Prostate gland (tissue), 2 donors: ENCODE results near the gene KIFC1. TPM values are rescaled to one million over a fixed set of nuclear protein-coding genes. Genes with fewer than 3 reads are reported as not detected.

Experiments used
- DNase-seq: peaks from one replicate; pipeline ENCODE4 v3.0.0-alpha.2; 2019; ENCODE audit warnings: low spot score
- H3K27ac ChIP-seq, 2 donors: fragments of 200-600 bp; sonication (generic); 2 replicates each; pipeline ENCODE4 v1.5.1; 2017 to 2019
- H3K27me3 ChIP-seq: fragments of 200-600 bp; sonication (generic); replicated peaks from 2 replicates; pipeline ENCODE4 v1.5.1; 2019; ENCODE audit not compliant: insufficient read depth
- H3K36me3 ChIP-seq, 2 donors: fragments of 200-600 bp; sonication (generic); 1 replicate in 1 of 2; 2 replicates in 1 of 2; pipeline versions ENCODE4 v1.5.1 to v1.8.1; 2017 to 2019
- H3K4me1 ChIP-seq: fragments of 200-600 bp; sonication (generic); replicated peaks from 2 replicates; pipeline ENCODE4 v1.5.1; 2019
- H3K4me3 ChIP-seq, 2 donors: fragments of 200-600 bp; sonication (generic); 2 replicates each; pipeline ENCODE4 v1.5.1; 2017 to 2019
- H3K9me3 ChIP-seq: fragments of 200-600 bp; sonication (generic); 2 replicates; pipeline ENCODE4 v1.5.1; 2017
- POLR2A ChIP-seq: fragments of 450-650 bp; IDR thresholded peaks from one replicate; pipeline ENCODE4 v1.6.1; 2016; ENCODE audit warnings: antibody characterized with exemption, mild to moderate bottlenecking
- POLR2AphosphoS5 ChIP-seq: sonication (generic); formaldehyde crosslinking; IDR thresholded peaks from one replicate; pipeline ENCODE4 v1.6.1; 2017; ENCODE audit warnings: antibody characterized with exemption
- WGBS: methylation state at CpG from one replicate; pipeline ENCODE4 v1.1.5; 2018; 5-methylcytosine and 5-hydroxymethylcytosine counted together
- intact Hi-C: fragments of 100-400 bp; cut with DNase I; formaldehyde crosslinking; loops from one replicate; pipeline ENCODE4 v1.14.2; 2022
- total RNA-seq, 2 donors: library from RNA; depleted of rRNA; stranded (reverse); fragments of >200 nt; gene quantifications; one replicate each; pipeline ENCODE4 v1.1.0, GENCODE V29; 2016
- TF ChIP-seq, protein P1 (sequence below), 4 experiments: fragments of 200-600 bp in 2 of 4; fragments of 450-650 bp in 2 of 4; sonication (generic) in 2 of 4; IDR thresholded peaks; 1 replicate in 3 of 4; 2 replicates in 1 of 4; pipeline ENCODE4 v1.5.1; 2016 to 2019; ENCODE audit warnings: antibody characterized with exemption in 4 of 4, mild to moderate bottlenecking in 2 of 4, moderate library complexity in 2 of 4

KIFC1 gene
- total RNA-seq, 2 donors from 2014 or later: 5.8 to 6.5 TPM

DNA sequence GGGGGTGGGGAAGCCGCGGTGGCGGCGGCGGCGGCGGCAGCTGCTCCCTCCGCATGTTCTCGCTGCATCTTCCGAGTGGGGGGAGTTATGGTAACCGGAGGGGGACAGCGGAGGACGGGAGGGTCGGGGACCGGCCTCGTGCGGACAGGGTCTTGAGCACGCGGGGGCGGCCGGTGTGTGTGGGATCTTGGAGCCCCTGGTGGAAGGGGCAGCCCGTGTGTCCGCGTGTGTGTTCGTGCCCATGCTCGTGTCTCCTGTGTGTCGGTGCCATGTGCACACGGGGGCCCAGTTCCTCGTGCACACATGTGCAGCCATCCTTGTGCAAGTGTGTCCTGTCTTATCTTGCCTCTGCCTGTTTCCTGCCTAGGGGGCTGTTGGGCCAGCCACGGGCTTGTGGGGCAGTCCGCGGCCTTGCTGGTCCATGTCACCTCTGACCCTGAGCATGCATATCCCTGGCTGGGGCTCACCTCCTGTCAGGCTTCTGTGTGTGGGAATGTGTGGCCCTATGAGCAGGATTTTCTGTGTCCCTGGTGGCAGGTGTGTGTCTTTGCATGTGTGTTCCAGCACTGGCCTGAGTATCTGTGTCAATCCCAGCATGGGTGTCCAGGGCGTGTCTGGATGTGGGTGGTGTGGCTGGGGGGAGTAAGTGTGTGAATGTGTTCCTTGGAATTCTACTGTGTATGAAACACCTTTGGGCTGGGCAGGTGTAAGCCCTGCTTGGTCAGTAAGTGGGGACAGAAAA is 36.8 kb downstream of the KIFC1 start:
- Histone ChIP-seq H3K27me3 (no peaks in the 10 kb centered on the region), H3K36me3 (no peaks in the 10 kb centered on the region), H3K4me3 (peak overlapping the region; percentile 44 to 52), H3K4me1 (peaks cover 4% of the 10 kb centered on the region), H3K27ac (peak overlapping the region; percentile 75 to 95), H3K9me3 (no peaks in the 10 kb centered on the region)
- 6% methylated on average over 24 of the region's 33 CpGs for WGBS
- TF ChIP-seq, protein P1, sequence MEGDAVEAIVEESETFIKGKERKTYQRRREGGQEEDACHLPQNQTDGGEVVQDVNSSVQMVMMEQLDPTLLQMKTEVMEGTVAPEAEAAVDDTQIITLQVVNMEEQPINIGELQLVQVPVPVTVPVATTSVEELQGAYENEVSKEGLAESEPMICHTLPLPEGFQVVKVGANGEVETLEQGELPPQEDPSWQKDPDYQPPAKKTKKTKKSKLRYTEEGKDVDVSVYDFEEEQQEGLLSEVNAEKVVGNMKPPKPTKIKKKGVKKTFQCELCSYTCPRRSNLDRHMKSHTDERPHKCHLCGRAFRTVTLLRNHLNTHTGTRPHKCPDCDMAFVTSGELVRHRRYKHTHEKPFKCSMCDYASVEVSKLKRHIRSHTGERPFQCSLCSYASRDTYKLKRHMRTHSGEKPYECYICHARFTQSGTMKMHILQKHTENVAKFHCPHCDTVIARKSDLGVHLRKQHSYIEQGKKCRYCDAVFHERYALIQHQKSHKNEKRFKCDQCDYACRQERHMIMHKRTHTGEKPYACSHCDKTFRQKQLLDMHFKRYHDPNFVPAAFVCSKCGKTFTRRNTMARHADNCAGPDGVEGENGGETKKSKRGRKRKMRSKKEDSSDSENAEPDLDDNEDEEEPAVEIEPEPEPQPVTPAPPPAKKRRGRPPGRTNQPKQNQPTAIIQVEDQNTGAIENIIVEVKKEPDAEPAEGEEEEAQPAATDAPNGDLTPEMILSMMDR (IDR thresholded peaks at IDR 0.05): peak in 2 of 4 experiments; percentile 32 to 40
- TF ChIP-seq POLR2A (no peak), POLR2AphosphoS5 (no peak)
- DNase-seq: no peak
- intact Hi-C loops: loop anchor here (5.0 kb wide), 1 partner anchor 36 kb away; the partner anchor contains the start of gene KIFC1

- Histone ChIP-seq H3K27ac (peak overlapping the region; percentile 75 to 95), H3K27me3 (no peaks in the 10 kb centered on the region), H3K4me1 (peaks cover 4% of the 10 kb centered on the region), H3K4me3 (no peak overlapping the region), H3K36me3 (no peaks in the 10 kb centered on the region), H3K9me3 (no peaks in the 10 kb centered on the region)
- TF ChIP-seq, protein P1 (IDR thresholded peaks at IDR 0.05): no peak
- TF ChIP-seq POLR2A (no peak), POLR2AphosphoS5 (no peak)
- intact Hi-C loops: loop anchor here (5.0 kb wide), 1 partner anchor 37 kb away; the partner anchor contains the start of gene KIFC1
- no peak for DNase-seq
- 48% methylated on average over 5 of the region's 5 CpGs for WGBS
These were observed 37.5 kb downstream of the KIFC1 start for GRCh38 chr6:33428966-33429749.

DNA sequence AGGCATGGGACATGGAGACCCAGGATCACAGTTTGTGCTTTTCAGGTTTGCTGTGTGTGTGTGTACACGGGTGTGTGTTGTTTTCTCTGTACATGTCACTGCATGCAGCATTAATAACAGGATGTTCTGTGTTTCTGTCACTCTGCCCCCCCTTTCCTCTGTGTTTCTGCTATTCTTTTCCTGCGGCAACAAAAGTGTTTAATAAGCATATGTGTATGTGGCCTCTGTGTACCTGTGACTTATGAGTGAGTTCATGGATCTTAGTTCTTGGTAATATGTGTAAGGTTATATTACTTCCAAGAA is 38.1 kb downstream of the KIFC1 start:
- H3K36me3 ChIP-seq: no peaks in the 10 kb centered on the region
- DNase-seq: no peak
- no peak overlapping the region for H3K4me3 ChIP-seq
- intact Hi-C loops: loop anchor here (5.0 to 10.0 kb wide), 2 partner anchors 37 to 145 kb away; partner anchors contain the start of gene KIFC1
- peak; percentile 8 for TF ChIP-seq POLR2AphosphoS5
- TF ChIP-seq, protein P1 (IDR thresholded peaks at IDR 0.05): no peak
- H3K9me3 ChIP-seq: no peaks in the 10 kb centered on the region
- no peaks in the 10 kb centered on the region for H3K27me3 ChIP-seq
- peaks cover 4% of the 10 kb centered on the region for H3K4me1 ChIP-seq
- H3K27ac ChIP-seq: peak overlapping the region in 1 of 2 donors; percentile 75
- WGBS: 16% methylated on average over 2 of the region's 2 CpGs

- H3K9me3 ChIP-seq: no peaks in the 10 kb centered on the region
- WGBS: 52% methylated on average over 2 of the region's 2 CpGs
- no peaks in the 10 kb centered on the region for H3K4me1 ChIP-seq
- no peak overlapping the region for H3K4me3 ChIP-seq
- H3K36me3 ChIP-seq: no peaks in the 10 kb centered on the region
- TF ChIP-seq POLR2A: no peak
- TF ChIP-seq POLR2AphosphoS5: no peak
- DNase-seq: no peak
- no peak overlapping the region for H3K27ac ChIP-seq
- intact Hi-C loops: loop anchor here (10.0 kb wide), 1 partner anchor 144 kb away; no protein-coding TSS in a partner anchor
- H3K27me3 ChIP-seq: no peaks in the 10 kb centered on the region
These were observed 38.7 kb downstream of the KIFC1 start for GRCh38 chr6:33430334-33430733.

- Histone ChIP-seq H3K4me1 (no peaks in the 10 kb centered on the region), H3K27ac (no peak overlapping the region), H3K27me3 (no peaks in the 10 kb centered on the region), H3K9me3 (no peaks in the 10 kb centered on the region), H3K4me3 (no peak overlapping the region), H3K36me3 (no peaks in the 10 kb centered on the region)
- 5% methylated on average over 10 of the region's 12 CpGs for WGBS
- TF ChIP-seq POLR2AphosphoS5 (peak; percentile 18), POLR2A (no peak)
- peak; percentile 26 for DNase-seq
- intact Hi-C loops: loop anchor here (10.0 kb wide), 1 partner anchor 144 kb away; no protein-coding TSS in a partner anchor
These were observed 39.6 kb downstream of the KIFC1 start for GRCh38 chr6:33430991-33431879.
